CD4-positive, alpha-beta T cell treated with Interleukin-1 beta for 1 hour (primary cell): ENCODE results near the gene MID1.

Source experiments
- DNase-seq, 2 donors: peaks; one replicate each; pipeline ENCODE4 v3.0.0-alpha.2; 2020 to 2022

MID1 gene

DNA sequence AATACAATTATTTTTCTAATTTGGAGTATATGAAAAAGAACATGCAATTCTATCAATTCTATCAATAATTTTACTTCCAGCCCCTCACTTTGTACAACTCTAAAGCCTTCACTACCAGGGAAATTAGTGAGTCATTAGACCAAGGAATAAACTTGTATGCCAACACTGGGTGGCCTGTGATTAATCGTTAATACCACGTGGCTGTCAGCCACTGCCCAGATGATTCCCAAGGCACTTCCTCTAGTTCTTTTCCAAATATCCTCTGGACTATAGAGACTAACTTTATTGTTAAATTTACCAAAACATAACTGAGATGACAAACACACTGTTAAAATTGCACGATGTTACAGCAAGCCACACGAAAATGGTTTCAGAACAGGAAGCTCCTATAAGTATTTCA lies 45.7 kb downstream of the MID1 start:
- DNase-seq, result no peak

DNA sequence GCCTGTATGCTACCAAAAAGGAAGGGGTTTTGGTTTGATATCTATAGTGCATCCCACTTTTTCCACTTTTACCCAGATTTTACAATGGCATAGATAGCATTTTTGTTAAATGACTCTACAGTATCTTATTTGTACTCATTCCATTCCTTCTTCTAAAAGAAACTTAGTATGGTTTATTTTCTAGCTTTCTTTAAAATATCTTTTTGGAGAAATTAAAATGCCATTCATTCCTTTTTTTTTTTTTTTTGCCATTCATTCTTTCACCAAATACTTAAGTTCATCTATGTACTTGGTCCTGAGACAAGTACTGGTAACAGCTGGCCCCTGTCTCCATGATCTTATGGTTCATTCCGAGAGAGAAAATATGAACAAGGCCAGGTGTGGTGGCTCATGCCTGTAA lies 49.1 kb downstream of the MID1 start:
- DNase-seq, result no peak

- DNase-seq, result no peak
Measured at GRCh38 chrX:10570601-10571000, 49.8 kb downstream of the MID1 start.

GRCh38 chrX:10569946-10570345 lies 50.4 kb downstream of the MID1 start:
- DNase-seq, result no peak

GRCh38 chrX:10568428-10568827 lies 52.0 kb downstream of the MID1 start:
- DNase-seq, result no peak

GRCh38 chrX:10567136-10567535 lies 53.2 kb downstream of the MID1 start:
- DNase-seq, result no peak

- DNase-seq, result no peak
Measured at GRCh38 chrX:10566716-10567097, 53.7 kb downstream of the MID1 start.

GRCh38 chrX:10564484-10564883 lies 55.9 kb downstream of the MID1 start:
- DNase-seq, result no peak

DNA sequence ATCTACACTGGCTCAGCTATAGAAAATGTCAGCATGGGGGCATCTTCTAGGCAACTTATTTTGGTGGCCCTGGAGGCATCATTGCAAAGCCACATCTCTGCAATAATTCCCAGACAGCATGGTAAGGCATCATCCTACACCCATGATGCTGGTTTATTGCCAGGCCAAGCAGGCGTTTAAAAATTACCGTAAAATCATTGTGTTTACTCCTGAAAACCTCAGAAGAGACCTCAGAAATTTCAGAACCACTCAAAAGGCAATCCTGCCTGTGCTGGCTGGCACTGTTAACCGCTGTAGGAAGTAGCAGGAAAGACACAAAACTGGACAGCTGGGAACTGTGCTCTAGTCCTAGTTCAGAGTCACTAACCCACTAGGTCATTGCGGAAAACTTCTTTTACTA lies 63.2 kb downstream of the MID1 start:
- DNase-seq, result no peak

GRCh38 chrX:10556405-10556804 lies 64.0 kb downstream of the MID1 start:
- no peak for DNase-seq

GRCh38 chrX:10555846-10556245 lies 64.5 kb downstream of the MID1 start:
- no peak for DNase-seq

DNA sequence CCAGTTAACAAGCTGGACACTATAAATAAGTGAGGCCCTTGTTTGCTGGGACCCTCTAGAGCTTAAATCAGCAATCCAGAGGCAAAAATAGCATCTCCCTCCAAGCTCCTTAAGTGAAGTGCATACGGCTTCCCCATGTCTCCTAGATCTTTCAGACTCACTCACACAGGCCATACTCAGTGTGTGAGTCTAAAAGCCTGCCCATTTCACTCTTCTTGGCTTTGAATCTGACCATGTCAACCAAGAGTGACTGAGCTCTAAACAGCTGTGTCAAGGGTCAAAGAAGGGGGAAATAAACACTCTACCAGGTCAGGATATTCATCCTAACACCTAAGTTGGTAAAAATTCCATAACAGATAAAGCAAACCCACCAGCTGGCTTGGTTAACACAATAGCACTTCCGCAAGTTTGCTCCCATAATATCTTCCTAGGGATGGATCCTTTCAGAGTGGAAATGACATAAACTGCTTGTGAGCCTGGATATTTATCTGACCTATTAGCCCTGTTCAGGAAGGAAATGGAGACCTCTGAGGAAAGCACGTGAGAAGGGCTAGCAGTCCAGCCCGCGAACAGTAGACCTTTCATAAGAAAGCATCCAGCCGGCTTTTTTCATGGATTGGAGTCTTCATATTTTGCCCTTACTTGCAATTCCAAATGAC lies 65.6 kb downstream of the MID1 start:
- no peak for DNase-seq

DNA sequence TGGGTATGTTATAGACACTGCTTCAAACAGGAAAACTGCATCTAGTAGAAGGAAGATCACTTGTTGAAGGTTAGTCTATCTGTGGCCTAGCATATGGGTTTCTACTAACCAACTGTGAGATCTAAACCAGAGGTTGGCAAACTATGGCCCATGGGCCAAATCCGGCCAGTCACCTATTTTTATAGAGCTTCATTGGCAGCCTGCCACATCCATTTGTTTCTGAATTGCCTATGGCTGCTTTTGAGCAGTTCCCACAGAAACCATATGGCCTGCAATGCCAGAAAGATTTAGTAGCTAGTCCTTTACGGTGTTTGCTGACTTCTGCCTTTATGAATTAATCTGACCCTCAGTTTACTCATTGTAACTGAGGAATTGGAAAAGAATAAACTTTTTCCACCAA lies 71.1 kb downstream of the MID1 start:
- no peak for DNase-seq

DNA sequence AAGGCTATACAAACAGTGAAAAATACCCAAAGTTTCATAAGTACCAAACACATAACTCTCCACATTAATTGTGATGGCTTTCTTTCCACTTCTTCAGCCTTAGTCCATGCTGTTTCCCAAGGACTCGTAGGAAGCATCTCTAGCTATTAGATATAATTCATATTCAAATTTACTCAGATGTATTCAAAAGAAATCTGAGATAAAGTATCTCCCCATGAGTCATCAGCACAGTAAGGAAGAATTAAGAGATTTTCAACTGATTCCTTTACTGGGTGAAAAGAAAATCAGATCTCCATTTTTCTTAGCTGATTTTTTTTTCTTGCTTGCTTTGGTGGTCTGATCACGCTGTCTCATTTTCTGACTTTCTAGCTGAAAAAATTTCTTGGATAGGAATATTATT lies 71.7 kb downstream of the MID1 start:
- no peak for DNase-seq

GRCh38 chrX:10545882-10546281 lies 74.5 kb downstream of the MID1 start:
- no peak for DNase-seq

GRCh38 chrX:10542586-10542985 lies 77.8 kb downstream of the MID1 start:
- DNase-seq, result no peak

DNA sequence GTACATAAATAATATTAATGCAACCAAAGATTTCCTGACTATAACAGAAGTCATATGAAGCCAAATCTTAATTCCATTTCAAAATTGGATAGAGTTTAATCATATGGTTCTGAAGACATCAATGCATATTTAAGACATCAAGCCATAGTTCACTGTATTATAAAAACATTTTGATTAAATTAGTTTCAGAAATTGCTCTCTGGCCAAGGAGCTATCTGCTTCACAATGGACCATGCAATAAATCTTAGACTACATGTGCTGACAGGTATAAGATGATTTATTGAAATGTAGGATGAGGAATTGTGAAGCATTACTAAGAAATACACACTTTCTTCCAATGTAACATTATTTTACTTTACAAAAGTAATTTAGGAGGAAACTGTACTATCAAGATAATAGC lies 81.6 kb downstream of the MID1 start:
- DNase-seq, result no peak

GRCh38 chrX:10537308-10537707 lies 83.1 kb downstream of the MID1 start:
- DNase-seq, result no peak

- no peak for DNase-seq
Measured at GRCh38 chrX:10536744-10537143, 83.6 kb downstream of the MID1 start.

GRCh38 chrX:10534611-10535010 lies 85.8 kb downstream of the MID1 start:
- no peak for DNase-seq

DNA sequence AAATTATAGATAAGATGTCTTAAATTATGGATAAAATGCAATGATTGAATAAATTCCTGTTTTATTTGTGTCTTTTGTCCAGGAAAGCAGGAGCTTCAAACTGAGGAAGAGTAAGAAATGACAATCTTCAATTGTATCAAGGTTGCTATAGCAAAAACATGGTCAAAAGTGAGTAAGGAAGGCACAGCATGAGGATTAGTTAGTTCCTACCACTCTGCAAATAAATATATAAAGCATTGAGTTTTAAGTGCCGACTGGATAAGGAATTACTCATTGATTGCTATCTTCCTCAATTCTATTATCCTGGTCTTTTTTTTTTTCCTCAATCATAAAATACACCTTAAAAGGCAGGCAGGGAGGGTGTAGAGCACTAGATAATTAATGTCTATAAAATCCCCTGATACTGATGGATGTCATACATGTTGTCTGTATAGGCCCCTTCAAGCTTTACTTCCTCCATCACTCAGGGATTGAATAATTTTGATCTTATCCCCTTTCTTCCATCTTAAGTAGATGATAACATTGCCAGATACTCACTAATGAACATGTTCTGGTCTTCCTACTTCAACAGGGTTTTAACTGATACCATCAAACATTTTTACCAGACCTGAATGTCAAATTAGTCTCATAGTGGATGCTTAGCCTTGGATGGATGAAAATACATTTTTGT lies 86.6 kb downstream of the MID1 start:
- no peak for DNase-seq

GRCh38 chrX:10531927-10532326 lies 88.5 kb downstream of the MID1 start:
- DNase-seq, result no peak

GRCh38 chrX:10529344-10529743 lies 91.0 kb downstream of the MID1 start:
- DNase-seq, result no peak

DNA sequence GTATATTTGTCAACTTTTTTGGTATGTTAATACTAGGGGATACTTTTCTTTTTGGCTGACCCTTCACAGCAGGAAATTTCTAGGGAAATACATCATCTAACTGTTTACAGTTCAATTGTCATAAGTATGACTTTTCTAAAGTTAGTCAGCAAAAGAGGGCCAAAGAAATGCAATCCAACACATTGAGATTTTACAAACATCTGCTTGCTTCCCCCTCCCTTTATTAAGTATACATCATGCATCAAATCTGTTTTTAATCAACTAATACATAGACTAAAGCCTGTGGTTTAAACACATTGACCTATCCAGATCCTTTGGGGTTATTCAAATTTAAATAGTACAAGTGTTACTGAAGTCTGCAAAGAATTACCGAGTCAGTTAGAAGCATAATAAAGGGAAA lies 93.9 kb downstream of the MID1 start:
- DNase-seq, result no peak
